Suprapubic skin (tissue), 3 donors: ENCODE measurements around the gene PSMB8.
"Not testable (repeated sequence)": the region's sequence is repeated elsewhere in the genome, so short reads cannot be mapped to it uniquely, and the experiment has no call there.

ENCODE experiments used
- CTCF ChIP-seq, 2 donors: fragments of 200-600 bp in 1 of 2; fragments of 450-650 bp in 1 of 2; sonication (generic) in 1 of 2; IDR thresholded peaks; one replicate each; pipeline ENCODE4 v1.5.1; 2016 to 2019; ENCODE audit warnings: antibody characterized with exemption in 2 of 2, mild to moderate bottlenecking in 1 of 2, moderate library complexity in 1 of 2
- POLR2AphosphoS5 ChIP-seq, 3 donors: sonication (generic); formaldehyde crosslinking; IDR thresholded peaks; one replicate each; pipeline ENCODE4 v1.6.1; 2017; ENCODE audit warnings: antibody characterized with exemption in 3 of 3

DNA sequence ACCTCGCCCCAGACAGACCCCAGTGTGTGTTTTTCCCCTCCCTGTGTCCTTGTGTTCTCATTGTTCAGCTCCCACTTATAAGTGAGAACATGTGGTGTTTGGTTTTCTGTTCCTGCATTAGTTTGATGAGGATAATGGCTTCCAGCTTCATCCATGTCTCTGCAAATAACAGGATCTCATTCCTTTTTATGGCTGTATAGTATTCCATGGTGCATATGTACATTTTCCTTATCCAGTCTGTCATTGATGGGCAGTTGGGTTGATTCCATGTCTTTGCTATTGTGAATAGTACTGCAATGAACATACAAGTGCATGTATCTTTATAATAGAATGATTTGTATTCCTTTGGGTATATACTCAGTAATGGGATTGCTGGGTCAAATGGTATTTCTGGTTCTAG is 30.1 kb upstream of the PSMB8 start:
- TF ChIP-seq CTCF, POLR2AphosphoS5 (IDR thresholded peaks at IDR 0.05): not testable (repeated sequence)
